ENCODE results near the gene KLHL21.

GRCh38 chr1:6612641-6613360, 10.1 kb upstream of the KLHL21 start:
- TF ChIP-seq CTCF (IDR thresholded peaks at IDR 0.05) (no peak), EZH2 (IDR thresholded peaks at IDR 0.05; ENCODE audit: borderline replicate concordance, insufficient read depth, low read depth, low read length, poor library complexity, severe bottlenecking) (no peak)

Data from B cell (primary cell).